Inflammatory macrophage treated with lipopolysaccharide for 1 hour (primary cell): ENCODE data around the gene MSI2.
"Not testable (repeated sequence)": the region's sequence is repeated elsewhere in the genome, so short reads cannot be mapped to it uniquely, and the experiment has no call there.

Experiments
- DNase-seq, 2 donors: peaks; one replicate each; pipeline ENCODE4 v3.0.0-alpha.2; 2020 to 2022

The MSI2 gene

GRCh38 chr17:57489321-57489720 is 233.0 kb downstream of the MSI2 start:
- no peak for DNase-seq

- DNase-seq = no peak
Observed at GRCh38 chr17:57490111-57490845, 234.0 kb downstream of the MSI2 start.

GRCh38 chr17:57490890-57491289 is 234.6 kb downstream of the MSI2 start:
- DNase-seq = no peak

GRCh38 chr17:57493171-57493570 is 236.8 kb downstream of the MSI2 start:
- DNase-seq = peak in 1 of 2 donors; percentile 27

- DNase-seq = no peak
Observed at GRCh38 chr17:57493625-57494024, 237.3 kb downstream of the MSI2 start.

GRCh38 chr17:57494443-57494842 is 238.1 kb downstream of the MSI2 start:
- no peak for DNase-seq

GRCh38 chr17:57495771-57496170 is 239.4 kb downstream of the MSI2 start:
- DNase-seq = no peak

- no peak for DNase-seq
Observed at GRCh38 chr17:57496382-57496781, 240.1 kb downstream of the MSI2 start.

GRCh38 chr17:57498443-57498842 is 242.1 kb downstream of the MSI2 start:
- DNase-seq = no peak

GRCh38 chr17:57499221-57499620 is 242.9 kb downstream of the MSI2 start:
- not testable (repeated sequence) for DNase-seq

GRCh38 chr17:57499648-57500049 is 243.3 kb downstream of the MSI2 start:
- no peak for DNase-seq

- DNase-seq = no peak
Observed at GRCh38 chr17:57501016-57501415, 244.7 kb downstream of the MSI2 start.

- DNase-seq = no peak
Observed at GRCh38 chr17:57502022-57502421, 245.7 kb downstream of the MSI2 start.

- no peak for DNase-seq
Observed at GRCh38 chr17:57502811-57503241, 246.5 kb downstream of the MSI2 start.

GRCh38 chr17:57504208-57504607 is 247.9 kb downstream of the MSI2 start:
- DNase-seq = no peak

- DNase-seq = no peak
Observed at GRCh38 chr17:57505841-57506773, 249.8 kb downstream of the MSI2 start.

- no peak for DNase-seq
Observed at GRCh38 chr17:57506774-57507127, 250.4 kb downstream of the MSI2 start.

GRCh38 chr17:57507828-57508227 is 251.5 kb downstream of the MSI2 start:
- no peak for DNase-seq

GRCh38 chr17:57508671-57509070 is 252.3 kb downstream of the MSI2 start:
- no peak for DNase-seq

- DNase-seq = no peak
Observed at GRCh38 chr17:57511475-57512123, 255.3 kb downstream of the MSI2 start.

- DNase-seq = no peak
Observed at GRCh38 chr17:57512258-57512657, 255.9 kb downstream of the MSI2 start.

- no peak for DNase-seq
Observed at GRCh38 chr17:57512691-57513090, 256.4 kb downstream of the MSI2 start.

- no peak for DNase-seq
Observed at GRCh38 chr17:57513569-57513968, 257.2 kb downstream of the MSI2 start.

GRCh38 chr17:57514614-57515013 is 258.3 kb downstream of the MSI2 start:
- DNase-seq = peak in 1 of 2 donors; percentile 13
